NCI-H1417 (cell line): ENCODE results near the gene CD180.
"Not testable (repeated sequence)": the region's sequence is repeated elsewhere in the genome, so short reads cannot be mapped to it uniquely, and the experiment has no call there.

ENCODE experiments used
- DNase-seq, 3 experiments: peaks; one replicate each; lab custom pipeline; 2025; lab: John Stamatoyannopoulos, UW

Gene CD180

DNA sequence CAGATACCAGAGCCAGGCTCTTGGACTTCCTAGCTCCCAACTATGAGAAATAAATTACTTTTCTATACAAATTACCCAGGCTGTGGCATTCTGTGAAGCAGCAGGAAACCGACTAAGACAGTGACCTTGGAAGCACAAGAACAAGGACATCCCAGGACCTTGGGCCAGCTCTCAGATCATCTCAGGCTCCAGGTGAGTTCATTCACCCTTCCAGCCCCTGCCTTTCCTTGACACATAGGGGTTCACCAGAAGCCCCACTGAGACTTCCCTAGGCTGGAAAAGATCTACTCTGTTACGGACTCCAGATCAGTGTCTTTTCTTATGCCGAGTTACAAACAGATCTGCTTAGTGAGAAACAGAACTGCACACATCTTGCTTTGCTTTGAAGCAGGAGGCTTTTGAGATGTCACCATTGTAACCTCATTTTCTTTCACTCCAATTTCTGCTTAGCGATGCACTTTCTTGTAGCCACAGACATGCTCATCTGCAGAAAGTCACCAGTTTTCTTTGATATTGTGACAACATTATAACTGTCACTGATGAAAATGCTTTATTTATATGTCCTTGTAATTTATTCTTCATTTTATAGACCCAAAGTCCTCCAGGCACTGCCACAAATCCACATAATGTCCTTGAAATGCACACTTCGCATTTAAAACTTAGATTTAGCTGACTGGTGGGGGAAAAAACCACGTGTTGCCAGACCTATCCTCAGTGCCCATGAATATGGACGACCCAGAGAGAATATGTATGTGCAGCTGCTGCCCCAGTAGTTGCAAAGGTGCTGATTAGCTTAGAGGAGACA lies 8.1 kb downstream of the CD180 start:
- DNase-seq = no peak

DNA sequence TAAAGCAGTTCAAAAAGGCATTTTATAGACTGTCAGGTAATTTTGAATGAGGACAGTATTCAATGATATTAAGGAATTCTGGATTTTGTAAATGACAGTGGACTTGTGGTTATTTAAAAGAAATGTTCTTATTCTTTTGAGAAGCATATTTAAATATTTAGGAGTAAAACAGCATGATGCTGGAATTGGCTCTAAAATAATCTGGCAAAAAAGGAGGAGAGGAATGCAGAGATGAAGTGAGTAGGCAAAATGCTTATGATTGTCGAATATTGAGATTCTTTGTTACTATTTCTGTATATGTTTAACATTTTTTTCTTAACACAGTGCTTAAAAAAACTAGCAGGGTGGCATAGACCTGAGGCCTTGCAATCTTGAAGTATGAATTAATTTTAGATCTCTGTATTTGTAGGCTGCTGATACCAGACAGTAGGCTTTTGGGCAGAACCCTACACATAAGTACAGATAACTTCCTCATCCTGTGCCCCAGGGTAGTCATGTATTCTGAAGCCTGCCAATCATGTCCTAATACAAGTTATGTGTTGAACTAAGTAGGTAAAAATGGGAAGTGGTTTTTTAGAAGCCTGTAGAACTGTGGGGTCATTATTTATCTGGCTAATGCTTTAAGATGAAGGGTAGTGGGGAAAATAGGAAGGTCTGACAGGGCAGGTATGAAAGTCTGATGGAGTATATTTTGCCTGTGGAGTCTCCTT lies 9.4 kb downstream of the CD180 start:
- DNase-seq = no peak

DNA sequence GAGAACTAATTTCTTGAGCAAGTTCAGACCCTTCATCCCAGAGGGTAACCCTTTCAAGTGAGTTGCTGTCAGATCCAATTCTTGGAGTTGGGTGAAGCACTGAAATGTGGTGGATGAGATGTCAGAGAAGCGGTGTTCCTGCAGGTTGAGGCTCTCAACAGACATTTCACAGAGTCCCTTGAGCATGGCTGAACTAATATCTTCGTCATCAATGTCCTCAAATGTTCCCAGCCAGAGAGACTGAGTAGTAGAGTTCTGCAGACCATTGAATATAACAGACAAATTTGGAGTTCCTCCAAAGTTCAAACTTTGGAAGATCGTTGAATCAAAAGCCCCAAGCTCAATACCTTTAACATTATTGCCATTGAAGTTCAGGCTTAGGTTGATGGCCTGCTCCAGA lies 12.7 kb downstream of the CD180 start:
- no peak for DNase-seq

DNA sequence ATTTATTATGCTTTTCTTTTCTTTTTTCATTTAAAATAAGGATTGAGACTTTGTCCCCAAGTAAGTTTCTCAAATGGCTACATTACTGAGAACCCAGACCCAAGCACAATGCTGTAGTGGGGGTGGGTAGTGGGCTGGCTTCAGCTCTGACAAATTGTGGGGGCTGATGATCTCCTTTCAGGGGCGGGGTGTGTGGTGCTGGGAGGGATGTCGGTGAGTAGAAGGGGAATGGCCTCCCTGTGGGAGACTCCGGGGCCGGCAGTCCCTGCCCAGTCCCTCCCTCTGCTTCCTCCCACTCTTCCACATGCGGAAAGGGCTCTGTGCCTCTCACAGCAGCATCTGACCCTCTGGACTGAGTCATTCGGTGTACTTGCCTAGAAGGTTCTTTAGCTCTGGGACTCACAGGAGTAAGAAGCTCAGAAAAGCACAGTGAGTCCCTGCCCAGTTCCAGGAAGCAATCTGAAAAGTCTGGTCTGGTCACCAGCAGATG lies 14.3 kb downstream of the CD180 start:
- no peak for DNase-seq

DNA sequence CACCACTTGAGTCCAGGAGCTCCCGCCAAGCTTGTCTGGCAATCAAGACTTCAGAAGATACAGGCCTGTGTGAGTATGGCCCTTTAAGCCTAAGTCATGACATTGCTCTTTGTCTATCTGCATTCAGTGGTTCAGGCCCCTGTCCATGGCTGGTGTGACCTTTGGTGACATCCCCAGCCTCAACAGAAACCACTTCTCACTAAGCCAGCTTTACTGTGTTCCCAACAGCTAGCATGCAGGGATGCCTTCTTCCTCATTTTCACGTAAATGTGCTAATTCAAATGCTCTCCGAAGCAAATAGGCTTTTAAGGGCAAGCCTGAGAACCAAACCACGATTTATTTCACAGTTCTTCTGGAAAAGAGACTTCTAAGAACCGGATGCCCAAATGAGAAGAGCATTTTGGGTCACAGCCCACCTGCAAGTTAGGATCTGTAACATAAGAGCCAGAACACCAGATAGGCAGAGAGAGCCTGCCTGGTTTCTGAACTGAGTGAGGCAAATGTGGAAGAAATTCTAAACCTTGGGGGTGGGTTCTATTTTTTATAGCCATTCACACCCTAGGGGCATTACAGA lies 14.9 kb downstream of the CD180 start:
- no peak for DNase-seq

DNA sequence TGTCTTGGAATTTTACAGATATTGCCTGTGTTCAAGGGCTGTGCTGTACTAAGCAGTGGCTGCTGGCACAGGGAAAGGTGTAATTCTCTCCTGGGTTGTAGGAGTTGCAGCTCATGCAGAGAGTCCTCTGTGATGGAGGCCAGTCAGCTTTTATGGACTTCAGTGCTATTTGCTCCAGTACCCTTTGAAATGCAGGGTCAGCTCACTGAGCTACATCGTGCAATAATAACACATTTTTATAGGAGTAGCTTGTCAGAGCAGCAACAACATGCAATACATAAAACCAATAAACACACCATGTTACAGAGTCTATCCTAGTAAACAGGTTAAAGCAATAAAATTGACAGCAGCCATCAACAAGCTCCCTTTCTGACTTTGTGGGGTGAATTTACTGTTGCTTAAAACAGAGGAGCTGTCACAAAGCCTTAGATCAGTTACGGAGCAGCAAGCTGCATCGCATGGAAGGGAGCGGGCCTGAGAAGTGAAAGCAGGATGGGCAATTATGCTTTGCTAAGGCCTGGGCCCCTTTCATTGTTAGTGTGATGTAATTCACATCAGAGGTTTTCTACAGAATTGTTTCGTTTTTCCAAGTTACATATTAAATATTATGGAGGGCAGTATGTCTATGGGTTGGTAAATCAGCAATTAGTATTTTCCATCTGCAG lies 16.8 kb downstream of the CD180 start:
- no peak for DNase-seq

DNA sequence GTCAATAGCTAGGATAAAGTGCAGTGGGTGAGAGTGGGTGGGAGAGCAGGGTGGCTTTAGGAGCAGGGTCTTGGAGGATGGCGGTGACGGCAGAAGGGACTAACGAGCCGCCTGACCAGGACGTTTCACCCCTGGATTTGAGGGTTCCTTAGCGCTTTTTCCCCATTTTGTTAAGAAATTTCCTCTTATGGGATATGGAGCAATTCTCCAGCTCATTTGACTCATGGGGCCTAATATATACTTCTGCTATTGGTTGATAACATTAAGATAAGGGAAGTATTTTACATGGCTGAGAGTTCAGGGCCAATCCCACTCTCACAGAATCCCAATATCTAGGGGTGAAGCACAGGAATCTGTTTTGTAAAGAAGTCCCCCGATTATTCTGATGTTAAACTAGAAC lies 17.6 kb downstream of the CD180 start:
- DNase-seq = no peak

DNA sequence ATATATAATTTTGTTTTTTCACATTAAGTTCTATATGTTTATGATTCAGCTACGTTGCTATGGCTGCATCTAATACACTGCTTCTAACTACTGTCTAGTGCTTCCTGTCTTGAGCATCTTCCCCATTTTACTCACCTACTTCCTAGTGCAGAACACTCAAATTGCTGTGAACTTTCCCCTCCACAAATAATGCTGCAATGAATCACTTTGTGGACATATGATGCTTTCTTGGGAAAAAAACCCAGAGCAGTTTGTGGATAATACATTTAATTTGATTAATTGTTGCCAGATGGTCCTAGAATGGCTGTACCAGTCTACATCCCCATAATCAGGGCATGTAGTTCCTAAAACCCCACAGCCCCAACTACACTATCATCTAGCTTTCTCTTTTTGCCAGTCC lies 18.5 kb downstream of the CD180 start:
- no peak for DNase-seq

DNA sequence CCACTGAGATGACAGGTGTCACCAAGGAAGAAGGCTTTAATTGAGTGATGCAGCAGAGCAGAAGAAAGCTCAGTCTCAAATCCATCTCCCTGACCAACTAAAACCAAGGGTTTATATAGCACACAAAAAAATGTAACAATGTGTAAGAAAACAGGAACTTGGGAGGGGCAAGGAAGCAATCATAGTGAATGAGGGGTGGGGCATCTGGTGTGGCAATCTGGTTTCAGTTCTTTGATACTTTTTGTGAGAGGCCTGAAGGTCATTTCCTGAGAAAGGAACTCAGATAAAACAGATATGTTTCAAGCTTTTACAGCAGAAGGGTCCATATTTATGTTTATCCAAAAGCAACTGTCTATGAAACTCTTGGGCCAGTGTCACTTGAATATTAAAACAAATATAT lies 19.7 kb downstream of the CD180 start:
- DNase-seq = no peak

DNA sequence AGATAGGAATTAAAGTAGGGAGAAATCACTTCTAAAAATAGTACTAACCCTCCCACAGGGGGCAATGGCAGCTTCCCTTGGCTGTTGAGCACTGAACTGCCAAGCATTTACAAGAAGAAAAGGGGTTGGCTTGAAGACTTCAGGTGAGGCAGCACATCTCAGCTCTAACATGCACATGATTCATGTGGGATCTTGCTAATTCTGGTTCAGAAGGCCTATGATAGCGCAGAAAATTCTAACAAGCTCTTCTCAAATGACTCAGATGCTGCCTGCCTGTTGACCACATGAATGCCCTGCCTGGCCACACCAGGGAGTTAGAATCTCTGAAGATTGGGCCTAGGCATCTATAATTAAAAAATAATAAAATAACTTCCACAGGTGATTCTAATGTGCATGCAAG lies 22.6 kb downstream of the CD180 start:
- no peak for DNase-seq

DNA sequence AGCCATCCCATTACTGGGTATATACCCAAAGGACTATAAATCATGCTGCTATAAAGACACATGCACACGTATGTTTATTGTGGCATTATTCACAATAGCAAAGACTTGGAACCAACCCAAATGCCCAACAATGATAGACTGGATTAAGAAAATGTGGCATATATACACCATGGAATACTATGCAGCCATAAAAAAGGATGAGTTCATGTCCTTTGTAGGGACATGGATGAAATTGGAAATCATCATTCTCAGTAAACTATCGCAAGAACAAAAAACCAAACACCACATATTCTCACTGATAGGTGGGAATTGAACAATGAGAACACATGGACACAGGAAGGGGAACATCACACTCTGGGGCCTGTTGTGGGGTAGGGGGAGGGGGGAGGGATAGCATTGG lies 23.2 kb downstream of the CD180 start:
- DNase-seq = not testable (repeated sequence)

DNA sequence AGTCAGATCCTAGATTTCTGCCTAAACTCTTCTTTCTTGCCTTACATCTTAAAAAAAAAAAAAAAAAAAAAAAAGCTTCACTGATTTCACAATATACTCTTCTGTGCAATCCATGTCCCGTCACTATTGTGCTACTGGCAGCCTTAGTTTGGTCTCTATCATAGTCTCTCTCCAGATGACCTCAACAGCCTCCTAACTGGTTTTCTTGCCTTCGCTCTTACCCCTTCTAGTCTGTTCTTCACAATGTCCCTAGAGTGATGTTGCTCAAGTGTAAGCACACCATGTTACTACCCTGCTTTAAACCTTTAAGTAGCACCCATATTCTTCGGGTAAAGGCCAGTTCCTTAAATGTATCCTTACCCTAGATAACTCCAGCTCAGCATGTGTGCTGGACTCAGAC lies 25.8 kb downstream of the CD180 start:
- no peak for DNase-seq

DNA sequence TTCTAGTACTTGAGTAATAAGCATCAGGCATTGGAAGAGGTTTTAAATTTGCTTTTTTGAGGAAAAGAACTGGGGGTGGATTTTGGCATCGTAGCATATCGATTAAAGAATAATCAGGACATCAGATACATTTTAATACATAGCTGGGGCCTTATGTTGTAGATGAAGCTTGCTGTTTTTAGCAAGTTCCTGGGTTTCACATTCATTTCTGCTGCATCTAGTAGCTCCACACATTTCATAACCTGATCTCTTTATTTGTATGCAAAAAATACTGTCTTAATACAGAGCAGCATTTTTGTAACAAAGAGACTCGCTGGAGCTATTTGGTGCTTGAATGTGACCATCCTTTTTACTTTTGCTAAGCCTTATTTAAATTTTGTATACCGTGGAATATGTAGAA lies 28.5 kb downstream of the CD180 start:
- no peak for DNase-seq

DNA sequence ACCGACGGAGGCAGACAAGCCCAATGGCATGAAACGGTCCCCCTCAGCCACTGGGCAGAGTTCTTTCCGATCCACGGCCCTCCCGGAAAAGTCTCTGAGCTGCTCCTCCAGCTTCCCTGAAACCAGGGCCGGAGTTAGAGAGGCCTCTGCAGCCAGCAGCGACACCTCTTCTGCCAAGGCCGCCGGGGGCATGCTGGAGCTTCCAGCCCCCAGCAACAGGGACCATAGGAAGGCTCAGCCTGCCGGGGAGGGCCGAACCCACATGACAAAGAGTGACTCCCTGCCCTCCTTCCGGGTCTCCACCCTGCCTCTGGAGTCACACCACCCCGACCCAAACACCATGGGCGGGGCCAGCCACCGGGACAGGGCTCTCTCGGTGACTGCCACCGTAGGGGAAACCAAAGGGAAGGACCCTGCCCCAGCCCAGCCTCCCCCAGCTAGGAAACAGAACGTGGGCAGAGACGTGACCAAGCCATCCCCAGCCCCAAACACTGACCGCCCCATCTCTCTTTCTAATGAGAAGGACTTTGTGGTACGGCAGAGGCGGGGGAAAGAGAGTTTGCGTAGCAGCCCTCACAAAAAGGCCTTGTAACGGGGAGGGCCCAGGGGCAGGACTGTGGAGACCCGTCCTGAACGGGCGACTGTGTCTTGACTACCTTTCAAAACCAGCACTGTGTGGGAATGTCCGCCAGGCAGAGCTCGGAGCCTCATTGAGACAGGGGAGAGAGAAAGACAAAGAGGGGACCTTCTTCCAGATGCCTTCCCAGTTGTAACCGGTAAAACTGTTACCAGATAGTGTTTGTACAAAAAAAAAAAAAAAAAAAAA lies 29.9 kb downstream of the CD180 start:
- no peak for DNase-seq

DNA sequence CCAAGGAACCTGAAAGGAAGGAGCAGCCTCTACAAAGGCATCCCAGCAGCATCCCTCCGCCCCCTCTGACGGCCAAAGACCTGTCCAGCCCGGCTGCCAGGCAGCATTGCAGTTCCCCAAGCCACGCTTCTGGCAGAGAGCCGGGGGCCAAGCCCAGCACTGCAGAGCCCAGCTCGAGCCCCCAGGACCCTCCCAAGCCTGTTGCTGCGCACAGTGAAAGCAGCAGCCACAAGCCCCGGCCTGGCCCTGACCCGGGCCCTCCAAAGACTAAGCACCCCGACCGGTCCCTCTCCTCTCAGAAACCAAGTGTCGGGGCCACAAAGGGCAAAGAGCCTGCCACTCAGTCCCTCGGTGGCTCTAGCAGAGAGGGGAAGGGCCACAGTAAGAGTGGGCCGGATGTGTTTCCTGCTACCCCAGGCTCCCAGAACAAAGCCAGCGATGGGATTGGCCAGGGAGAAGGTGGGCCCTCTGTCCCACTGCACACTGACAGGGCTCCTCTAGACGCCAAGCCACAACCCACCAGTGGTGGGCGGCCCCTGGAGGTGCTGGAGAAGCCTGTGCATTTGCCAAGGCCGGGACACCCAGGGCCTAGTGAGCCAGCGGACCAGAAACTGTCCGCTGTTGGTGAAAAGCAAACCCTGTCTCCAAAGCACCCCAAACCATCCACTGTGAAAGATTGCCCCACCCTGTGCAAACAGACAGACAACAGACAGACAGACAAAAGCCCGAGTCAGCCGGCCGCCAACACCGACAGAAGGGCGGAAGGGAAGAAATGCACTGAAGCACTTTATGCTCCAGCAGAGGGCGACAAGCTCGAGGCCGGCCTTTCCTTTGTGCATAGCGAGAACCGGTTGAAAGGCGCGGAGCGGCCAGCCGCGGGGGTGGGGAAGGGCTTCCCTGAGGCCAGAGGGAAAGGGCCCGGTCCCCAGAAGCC lies 30.8 kb downstream of the CD180 start:
- no peak for DNase-seq

DNA sequence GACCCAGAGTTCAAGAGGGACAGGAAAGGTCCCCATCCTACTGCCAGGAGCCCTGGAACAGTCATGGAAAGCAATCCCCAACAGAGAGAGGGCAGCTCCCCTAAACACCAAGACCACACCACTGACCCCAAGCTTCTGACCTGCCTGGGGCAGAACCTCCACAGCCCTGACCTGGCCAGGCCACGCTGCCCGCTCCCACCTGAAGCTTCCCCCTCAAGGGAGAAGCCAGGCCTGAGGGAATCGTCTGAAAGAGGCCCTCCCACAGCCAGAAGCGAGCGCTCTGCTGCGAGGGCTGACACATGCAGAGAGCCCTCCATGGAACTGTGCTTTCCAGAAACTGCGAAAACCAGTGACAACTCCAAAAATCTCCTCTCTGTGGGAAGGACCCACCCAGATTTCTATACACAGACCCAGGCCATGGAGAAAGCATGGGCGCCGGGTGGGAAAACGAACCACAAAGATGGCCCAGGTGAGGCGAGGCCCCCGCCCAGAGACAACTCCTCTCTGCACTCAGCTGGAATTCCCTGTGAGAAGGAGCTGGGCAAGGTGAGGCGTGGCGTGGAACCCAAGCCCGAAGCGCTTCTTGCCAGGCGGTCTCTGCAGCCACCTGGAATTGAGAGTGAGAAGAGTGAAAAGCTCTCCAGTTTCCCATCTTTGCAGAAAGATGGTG lies 31.6 kb downstream of the CD180 start:
- DNase-seq = no peak

DNA sequence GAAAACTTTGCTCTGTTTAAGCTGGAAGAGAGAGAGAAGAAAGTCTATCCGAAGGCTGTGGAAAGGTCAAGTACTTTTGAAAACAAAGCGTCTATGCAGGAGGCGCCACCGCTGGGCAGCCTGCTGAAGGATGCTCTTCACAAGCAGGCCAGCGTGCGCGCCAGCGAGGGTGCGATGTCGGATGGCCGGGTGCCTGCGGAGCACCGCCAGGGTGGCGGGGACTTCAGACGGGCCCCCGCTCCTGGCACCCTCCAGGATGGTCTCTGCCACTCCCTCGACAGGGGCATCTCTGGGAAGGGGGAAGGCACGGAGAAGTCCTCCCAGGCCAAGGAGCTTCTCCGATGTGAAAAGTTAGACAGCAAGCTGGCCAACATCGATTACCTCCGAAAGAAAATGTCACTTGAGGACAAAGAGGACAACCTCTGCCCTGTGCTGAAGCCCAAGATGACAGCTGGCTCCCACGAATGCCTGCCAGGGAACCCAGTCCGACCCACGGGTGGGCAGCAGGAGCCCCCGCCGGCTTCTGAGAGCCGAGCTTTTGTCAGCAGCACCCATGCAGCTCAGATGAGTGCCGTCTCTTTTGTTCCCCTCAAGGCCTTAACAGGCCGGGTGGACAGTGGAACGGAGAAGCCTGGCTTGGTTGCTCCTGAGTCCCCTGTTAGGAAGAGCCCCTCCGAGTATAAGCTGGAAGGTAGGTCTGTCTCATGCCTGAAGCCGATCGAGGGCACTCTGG lies 32.6 kb downstream of the CD180 start:
- DNase-seq = no peak

DNA sequence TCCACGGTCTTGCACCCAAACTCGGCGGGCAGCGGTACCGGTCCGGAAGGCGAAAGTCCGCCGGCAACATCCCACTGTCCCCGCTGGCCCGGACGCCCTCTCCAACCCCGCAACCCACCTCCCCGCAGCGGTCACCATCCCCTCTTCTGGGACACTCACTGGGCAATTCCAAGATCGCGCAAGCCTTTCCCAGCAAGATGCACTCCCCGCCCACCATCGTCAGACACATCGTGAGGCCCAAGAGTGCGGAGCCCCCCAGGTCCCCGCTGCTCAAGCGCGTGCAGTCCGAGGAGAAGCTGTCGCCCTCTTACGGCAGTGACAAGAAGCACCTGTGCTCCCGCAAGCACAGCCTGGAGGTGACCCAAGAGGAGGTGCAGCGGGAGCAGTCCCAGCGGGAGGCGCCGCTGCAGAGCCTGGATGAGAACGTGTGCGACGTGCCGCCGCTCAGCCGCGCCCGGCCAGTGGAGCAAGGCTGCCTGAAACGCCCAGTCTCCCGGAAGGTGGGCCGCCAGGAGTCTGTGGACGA lies 33.3 kb downstream of the CD180 start:
- DNase-seq = no peak

DNA sequence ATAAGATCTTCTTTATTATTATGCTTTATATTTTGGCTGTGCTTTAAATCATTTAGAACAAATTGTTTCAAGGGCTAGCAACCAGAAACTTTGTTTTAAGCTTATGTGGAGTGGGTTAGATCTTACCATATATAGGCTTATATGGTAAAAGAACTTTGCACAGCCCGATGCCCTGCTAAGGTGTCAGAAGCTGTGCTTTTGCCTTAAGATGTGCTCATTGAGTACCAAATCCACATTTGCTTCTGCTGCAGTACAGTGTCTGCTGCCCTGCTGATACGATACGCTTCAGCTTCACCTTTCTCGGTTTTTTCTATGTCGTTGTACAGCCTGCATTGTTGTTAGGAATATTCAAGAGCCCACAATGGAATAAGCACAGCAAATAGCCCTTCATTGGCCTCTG lies 34.8 kb downstream of the CD180 start:
- no peak for DNase-seq
